C4-2B (cell line): Measurements from ENCODE around the gene KCNJ2.

ENCODE experiments used
- ZFX ChIP-seq: fragments of 450-650 bp; IDR thresholded peaks from 2 replicates; pipeline ENCODE4 v1.6.1; 2017
- TF ChIP-seq, protein P1 (sequence below): fragments of 450-650 bp; conservative IDR thresholded peaks from 2 replicates; pipeline ENCODE4 v1.5.1; 2017; ENCODE audit warnings: mild to moderate bottlenecking

GRCh38 chr17:70159980-70160379 is 9.4 kb upstream of the KCNJ2 start:
- TF ChIP-seq, protein P1, sequence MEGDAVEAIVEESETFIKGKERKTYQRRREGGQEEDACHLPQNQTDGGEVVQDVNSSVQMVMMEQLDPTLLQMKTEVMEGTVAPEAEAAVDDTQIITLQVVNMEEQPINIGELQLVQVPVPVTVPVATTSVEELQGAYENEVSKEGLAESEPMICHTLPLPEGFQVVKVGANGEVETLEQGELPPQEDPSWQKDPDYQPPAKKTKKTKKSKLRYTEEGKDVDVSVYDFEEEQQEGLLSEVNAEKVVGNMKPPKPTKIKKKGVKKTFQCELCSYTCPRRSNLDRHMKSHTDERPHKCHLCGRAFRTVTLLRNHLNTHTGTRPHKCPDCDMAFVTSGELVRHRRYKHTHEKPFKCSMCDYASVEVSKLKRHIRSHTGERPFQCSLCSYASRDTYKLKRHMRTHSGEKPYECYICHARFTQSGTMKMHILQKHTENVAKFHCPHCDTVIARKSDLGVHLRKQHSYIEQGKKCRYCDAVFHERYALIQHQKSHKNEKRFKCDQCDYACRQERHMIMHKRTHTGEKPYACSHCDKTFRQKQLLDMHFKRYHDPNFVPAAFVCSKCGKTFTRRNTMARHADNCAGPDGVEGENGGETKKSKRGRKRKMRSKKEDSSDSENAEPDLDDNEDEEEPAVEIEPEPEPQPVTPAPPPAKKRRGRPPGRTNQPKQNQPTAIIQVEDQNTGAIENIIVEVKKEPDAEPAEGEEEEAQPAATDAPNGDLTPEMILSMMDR = no peak
- TF ChIP-seq ZFX = no peak
